GM12892 (cell line): Measurements from ENCODE around the gene ALG6.

Experiments used
- POLR2A ChIP-seq: IDR thresholded peaks from 2 replicates; pipeline ENCODE4 v1.6.1; 2011; ENCODE audit warnings: low read depth, low read length, control low read depth
- POLR2AphosphoS5 ChIP-seq: IDR thresholded peaks from 2 replicates; pipeline ENCODE4 v1.6.1; 2011; ENCODE audit warnings: low read depth, low read length, control low read depth

GRCh38 chr1:63342402-63342801, 25.0 kb upstream of the ALG6 start:
- no peak for TF ChIP-seq POLR2A
- no peak for TF ChIP-seq POLR2AphosphoS5
